Karpas-422 (cell line): ENCODE results near the gene KRT14. TPM values are rescaled to one million over a fixed set of nuclear protein-coding genes. Genes with fewer than 3 reads are reported as not detected.

Source experiments
- DNase-seq: peaks from one replicate; pipeline ENCODE4 v3.0.0-alpha.2; 2015
- H2AFZ ChIP-seq: fragments of 200-600 bp; sonication (generic); 2 replicates; pipeline ENCODE4 v1.6.1; 2014; ENCODE audit warnings: antibody characterized with exemption, low read length, mixed read lengths
- H3K27ac ChIP-seq: fragments of 200-600 bp; sonication (generic); 2 replicates; pipeline ENCODE4 v1.5.1; 2014; ENCODE audit warnings: mild to moderate bottlenecking, low read length, moderate library complexity
- H3K27me3 ChIP-seq: fragments of 200-600 bp; sonication (generic); 2 replicates; pipeline ENCODE4 v1.6.1; 2014; ENCODE audit warnings: low read length, mixed read lengths
- H3K36me3 ChIP-seq: fragments of 200-600 bp; sonication (generic); 2 replicates; pipeline ENCODE4 v1.6.1; 2014; ENCODE audit warnings: low read length, mixed read lengths; ENCODE audit not compliant: insufficient read depth
- H3K4me1 ChIP-seq: fragments of 200-600 bp; sonication (generic); 2 replicates; pipeline ENCODE4 v1.6.1; 2014; ENCODE audit warnings: mild to moderate bottlenecking, low read length, mixed read lengths
- H3K4me2 ChIP-seq: fragments of 200-600 bp; sonication (generic); 2 replicates; pipeline ENCODE4 v1.6.1; 2014; ENCODE audit warnings: low read length, low read depth, mild to moderate bottlenecking; ENCODE audit not compliant: poor library complexity, severe bottlenecking
- H3K4me3 ChIP-seq: fragments of 200-600 bp; sonication (generic); 2 replicates; pipeline ENCODE4 v1.5.1; 2014; ENCODE audit warnings: mild to moderate bottlenecking, antibody characterized with exemption, low read length, mixed read lengths
- H3K79me2 ChIP-seq: fragments of 200-600 bp; sonication (generic); 2 replicates; pipeline ENCODE4 v1.6.1; 2014; ENCODE audit warnings: mild to moderate bottlenecking, low read length, mixed read lengths
- H3K9ac ChIP-seq: fragments of 200-600 bp; sonication (generic); 2 replicates; pipeline ENCODE4 v1.6.0; 2014; ENCODE audit warnings: low read length
- H3K9me2 ChIP-seq: fragments of 200-600 bp; sonication (generic), shearing (Covaris generic); replicated peaks from 2 replicates; pipeline ENCODE4 v1.6.0; 2014; ENCODE audit warnings: mild to moderate bottlenecking, low read length, moderate library complexity; ENCODE audit not compliant: insufficient read depth
- H3K9me3 ChIP-seq: fragments of 300-700, 200-600 bp; sonication (generic); 2 replicates; pipeline ENCODE4 v1.6.1; 2014; ENCODE audit warnings: low read length, mixed read lengths
- H4K20me1 ChIP-seq: fragments of 200-600 bp; sonication (generic); 2 replicates; pipeline ENCODE4 v1.6.1; 2014; ENCODE audit warnings: mild to moderate bottlenecking, antibody characterized with exemption, low read length, low read depth; ENCODE audit not compliant: insufficient read depth
- total RNA-seq: library from RNA; depleted of rRNA; stranded (reverse); fragments of >200 nt; shearing (Covaris generic); gene quantifications from 2 replicates; pipeline ENCODE4 v1.2.3, GENCODE V29; 2014; ENCODE audit warnings: low replicate concordance; rRNA removed

Gene KRT14
- not detected in 2 replicates for total RNA-seq

DNA sequence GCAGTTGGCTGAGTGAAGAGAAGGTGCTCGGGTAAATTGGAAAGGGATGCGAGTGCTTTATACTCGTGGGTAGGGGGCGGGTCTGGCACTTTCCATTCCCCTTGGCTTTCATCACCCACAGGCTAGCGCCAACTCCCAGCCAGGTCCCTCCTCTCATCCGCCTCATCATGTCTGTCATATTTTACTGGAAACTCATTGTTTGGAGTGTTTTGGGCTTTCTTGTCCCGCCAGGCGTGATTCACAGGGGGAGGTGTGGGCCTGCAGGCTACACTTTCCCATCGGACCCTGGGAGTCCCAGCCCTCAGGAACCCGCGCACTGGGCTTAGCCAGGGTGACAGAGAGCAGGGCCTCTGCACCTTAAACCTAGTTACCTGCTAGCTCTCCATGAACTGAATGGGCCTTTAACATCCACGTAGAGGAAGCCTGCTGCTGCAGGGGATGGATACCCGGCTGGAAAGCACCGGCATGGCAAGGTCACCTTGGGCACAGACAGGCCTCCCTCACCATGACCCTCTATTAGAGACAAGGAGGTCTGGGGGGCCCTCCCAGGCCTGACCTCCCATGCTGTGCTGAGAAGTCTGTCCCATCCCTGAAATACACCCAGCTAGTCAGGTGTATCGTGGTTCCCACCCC lies at the start of gene KRT14:
KRT14 (minus strand) TSS at position 33 of the 633 bp plus-strand sequence. CDS start 61 bp downstream, outside the sequence.
- H3K4me2 ChIP-seq, result no peak within 1 kb of the TSS
- H3K9me3 ChIP-seq, result no peaks in the 10 kb centered on the region
- no peaks in the 10 kb centered on the region for H3K36me3 ChIP-seq
- no peak within 1 kb of the TSS for H3K4me3 ChIP-seq
- H3K9me2 ChIP-seq, result no peaks in the 10 kb centered on the region
- H3K79me2 ChIP-seq, result no peaks in the 10 kb centered on the region
- no peak within 1 kb of the TSS for H3K27ac ChIP-seq
- H3K4me1 ChIP-seq, result no peaks in the 10 kb centered on the region
- no peak within 1 kb of the TSS for H2AFZ ChIP-seq
- H3K9ac ChIP-seq, result no peak within 1 kb of the TSS
- H3K27me3 ChIP-seq, result no peaks in the 10 kb centered on the region
- DNase-seq, result no peak
- H4K20me1 ChIP-seq, result no peaks in the 10 kb centered on the region

DNA sequence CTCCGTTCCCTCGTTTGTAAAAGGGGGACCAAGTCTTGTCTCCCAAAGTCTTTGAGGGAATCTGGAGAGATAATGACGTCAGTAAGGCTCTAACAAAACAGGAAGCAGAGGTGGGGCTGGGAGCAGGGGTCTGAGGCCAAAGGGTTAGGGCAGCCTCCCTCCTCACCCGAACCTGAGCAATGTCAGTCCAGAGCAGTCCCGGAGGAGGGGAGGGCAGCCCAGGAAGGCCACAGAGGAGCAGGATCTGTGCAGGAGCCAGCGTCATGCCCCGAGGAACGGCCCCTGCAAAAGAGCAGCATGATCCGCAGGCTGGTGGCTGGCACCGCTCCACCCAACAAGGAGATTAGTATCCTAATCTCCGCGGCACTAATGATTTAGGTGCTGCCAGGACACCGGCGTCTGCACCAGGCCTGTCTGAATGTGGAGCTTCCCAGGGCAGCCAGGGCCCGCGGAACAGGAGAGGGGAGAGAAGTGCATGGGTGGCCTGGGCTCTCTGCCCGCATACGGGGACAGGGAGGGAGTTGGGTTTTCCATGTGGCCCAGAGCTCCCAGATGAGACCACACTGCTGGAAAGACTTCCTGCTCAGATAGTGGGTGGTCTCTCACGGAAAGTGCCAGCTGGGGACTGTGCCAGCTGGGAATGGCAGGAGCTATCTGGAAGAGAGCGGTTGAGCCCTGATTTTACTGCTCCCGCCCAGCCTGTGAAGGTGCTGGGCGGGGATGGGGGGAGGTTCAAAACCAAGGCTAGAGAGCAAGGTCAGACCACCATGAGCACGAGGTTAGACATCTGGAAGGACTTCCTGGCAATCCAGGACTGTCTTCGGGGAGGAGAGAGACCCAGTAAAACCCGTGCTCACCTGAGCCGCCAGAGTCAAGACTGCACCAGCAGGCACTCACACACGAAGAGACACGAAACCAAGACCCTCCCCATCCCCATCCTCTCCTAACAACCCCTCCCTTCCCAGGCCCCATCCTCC lies 48.7 kb upstream of the KRT14 start:
- Histone ChIP-seq H3K4me3 (no peak overlapping the region), H3K27ac (no peak overlapping the region), H3K9me2 (no peaks in the 10 kb centered on the region), H3K4me2 (no peak overlapping the region), H3K4me1 (peaks cover 9% of the 10 kb centered on the region), H3K79me2 (no peaks in the 10 kb centered on the region), H3K36me3 (no peaks in the 10 kb centered on the region), H3K27me3 (no peaks in the 10 kb centered on the region), H2AFZ (no peak overlapping the region), H3K9ac (no peak overlapping the region), H3K9me3 (no peaks in the 10 kb centered on the region), H4K20me1 (no peaks in the 10 kb centered on the region)
- no peak for DNase-seq

DNA sequence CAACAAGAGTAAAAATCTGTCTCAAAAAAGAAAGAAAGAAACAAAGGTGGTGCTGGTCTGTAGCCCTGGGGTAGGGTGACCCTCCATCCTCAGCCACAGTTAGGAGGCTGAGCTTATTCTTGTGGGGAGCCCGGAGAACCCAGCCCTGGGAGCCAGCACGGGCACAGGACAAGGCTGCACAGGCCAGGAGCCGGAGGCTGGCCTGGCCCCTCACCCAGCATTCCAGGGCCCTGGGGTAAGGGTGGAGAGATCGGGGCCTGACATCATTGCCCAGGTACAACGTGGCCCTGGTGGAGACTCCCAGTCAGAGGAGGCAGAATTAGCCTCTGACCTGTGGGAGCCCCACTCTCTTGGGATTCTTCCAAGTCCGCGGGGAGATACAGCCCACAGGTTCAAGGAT lies 47.9 kb upstream of the KRT14 start:
- Histone ChIP-seq H3K4me2 (no peak overlapping the region), H3K9me2 (no peaks in the 10 kb centered on the region), H3K36me3 (no peaks in the 10 kb centered on the region), H3K4me3 (no peak overlapping the region), H2AFZ (no peak overlapping the region), H3K9ac (no peak overlapping the region), H3K27ac (no peak overlapping the region), H3K4me1 (peaks cover 12% of the 10 kb centered on the region), H3K9me3 (no peaks in the 10 kb centered on the region), H3K79me2 (no peaks in the 10 kb centered on the region), H4K20me1 (no peaks in the 10 kb centered on the region), H3K27me3 (no peaks in the 10 kb centered on the region)
- DNase-seq, result no peak

DNA sequence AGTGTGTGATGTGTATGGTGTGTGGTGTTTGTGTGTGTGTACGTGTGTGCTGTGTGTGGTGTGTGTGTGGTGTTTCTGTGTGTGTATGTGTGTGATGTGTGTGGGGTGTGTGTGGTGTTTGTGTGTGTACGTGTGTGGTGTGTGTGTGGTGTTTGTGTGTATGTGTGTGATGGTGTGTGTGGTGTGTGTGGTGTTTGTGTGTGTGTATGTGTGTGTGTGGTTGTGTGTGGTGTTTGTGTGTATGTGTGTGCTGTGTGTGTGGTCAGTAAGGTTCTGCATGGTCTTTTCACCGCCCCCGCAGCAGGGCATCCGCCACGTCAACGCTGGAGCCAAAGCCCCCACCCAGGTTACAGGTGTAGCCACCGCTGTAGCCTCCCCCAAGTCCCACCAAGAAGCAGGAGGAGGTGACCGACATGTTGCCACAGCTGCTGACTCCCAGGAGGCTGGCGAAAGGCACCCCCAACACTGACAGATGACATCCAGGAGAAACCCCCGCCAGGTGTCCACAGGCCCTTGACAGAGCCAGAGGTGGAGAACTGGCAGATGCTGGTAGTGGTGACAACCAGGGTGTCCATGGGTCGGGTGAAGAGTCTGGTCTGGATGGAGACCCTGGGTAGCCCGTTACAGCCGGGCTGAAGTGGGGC lies 47.0 kb upstream of the KRT14 start:
- Histone ChIP-seq H3K9me3 (no peaks in the 10 kb centered on the region), H3K9me2 (no peaks in the 10 kb centered on the region), H4K20me1 (no peaks in the 10 kb centered on the region), H3K27me3 (no peaks in the 10 kb centered on the region), H3K27ac (no peak overlapping the region), H3K4me1 (peaks cover 13% of the 10 kb centered on the region), H3K4me2 (no peak overlapping the region), H3K4me3 (no peak overlapping the region), H3K9ac (no peak overlapping the region), H2AFZ (no peak overlapping the region), H3K36me3 (no peaks in the 10 kb centered on the region), H3K79me2 (no peaks in the 10 kb centered on the region)
- no peak for DNase-seq

- Histone ChIP-seq H2AFZ (no peak overlapping the region), H3K27ac (no peak overlapping the region)
- no peak for DNase-seq
These were observed 45.9 kb upstream of the KRT14 start for GRCh38 chr17:41632482-41633105.

DNA sequence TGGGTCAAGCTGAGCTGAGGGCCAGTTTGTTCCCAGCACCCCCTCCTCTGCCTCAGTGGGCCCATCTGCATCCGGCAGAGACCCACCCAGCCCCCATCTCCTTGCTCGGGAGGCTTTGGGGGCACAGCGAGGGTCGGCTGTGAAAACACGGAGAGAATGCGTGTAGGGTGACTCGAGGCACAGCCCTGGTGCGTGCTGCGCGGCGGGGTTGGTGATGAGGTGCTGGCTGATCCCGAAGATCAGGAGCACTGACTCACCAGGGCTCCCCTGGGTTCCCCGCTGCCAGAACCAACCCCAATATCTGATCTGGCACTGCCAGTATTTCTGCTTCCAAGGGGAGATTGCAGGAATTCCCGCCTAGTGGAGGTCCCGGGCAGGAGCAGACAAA lies 45.2 kb upstream of the KRT14 start:
- H3K27ac ChIP-seq, result no peak overlapping the region
- H3K36me3 ChIP-seq, result no peaks in the 10 kb centered on the region
- H3K4me2 ChIP-seq, result no peak overlapping the region
- H2AFZ ChIP-seq, result no peak overlapping the region
- no peak overlapping the region for H3K9ac ChIP-seq
- no peak overlapping the region for H3K4me3 ChIP-seq
- H3K79me2 ChIP-seq, result no peaks in the 10 kb centered on the region
- H3K9me2 ChIP-seq, result no peaks in the 10 kb centered on the region
- H3K9me3 ChIP-seq, result no peaks in the 10 kb centered on the region
- H3K4me1 ChIP-seq, result peaks cover 18% of the 10 kb centered on the region
- no peaks in the 10 kb centered on the region for H3K27me3 ChIP-seq
- no peak for DNase-seq
- no peaks in the 10 kb centered on the region for H4K20me1 ChIP-seq

More at GRCh38 chr17:41632482-41633105, 45.9 kb upstream of the KRT14 start:
- Histone ChIP-seq H3K9ac (no peak overlapping the region), H3K9me2 (no peaks in the 10 kb centered on the region), H3K27me3 (no peaks in the 10 kb centered on the region), H3K4me3 (no peak overlapping the region), H3K4me1 (peaks cover 18% of the 10 kb centered on the region), H4K20me1 (no peaks in the 10 kb centered on the region), H3K79me2 (no peaks in the 10 kb centered on the region), H3K9me3 (no peaks in the 10 kb centered on the region), H3K36me3 (no peaks in the 10 kb centered on the region), H3K4me2 (no peak overlapping the region)

- Histone ChIP-seq H3K27ac (no peak overlapping the region), H3K9ac (no peak overlapping the region), H3K4me2 (no peak overlapping the region), H3K79me2 (no peaks in the 10 kb centered on the region), H4K20me1 (no peaks in the 10 kb centered on the region), H3K27me3 (no peaks in the 10 kb centered on the region), H3K36me3 (no peaks in the 10 kb centered on the region), H3K9me3 (no peaks in the 10 kb centered on the region), H2AFZ (no peak overlapping the region), H3K4me3 (no peak overlapping the region), H3K4me1 (peaks cover 18% of the 10 kb centered on the region), H3K9me2 (no peaks in the 10 kb centered on the region)
- DNase-seq, result peak; percentile 64
These were observed 44.6 kb upstream of the KRT14 start for GRCh38 chr17:41631025-41631897.
